Prostate gland (tissue), 2 donors: Measurements from ENCODE around the gene TMEM185B.

Source experiments
- CTCF ChIP-seq, 4 experiments: fragments of 200-600 bp in 2 of 4; fragments of 450-650 bp in 2 of 4; sonication (generic) in 2 of 4; IDR thresholded peaks; 1 replicate in 3 of 4; 2 replicates in 1 of 4; pipeline ENCODE4 v1.5.1; 2016 to 2019; ENCODE audit warnings: antibody characterized with exemption in 4 of 4, mild to moderate bottlenecking in 2 of 4, moderate library complexity in 2 of 4
- POLR2A ChIP-seq: fragments of 450-650 bp; IDR thresholded peaks from one replicate; pipeline ENCODE4 v1.6.1; 2016; ENCODE audit warnings: antibody characterized with exemption, mild to moderate bottlenecking

GRCh38 chr2:120271711-120272379 lies 48.6 kb upstream of the TMEM185B start:
- TF ChIP-seq CTCF (IDR thresholded peaks at IDR 0.05): no peak
- no peak for TF ChIP-seq POLR2A
